GM12878 (cell line): ENCODE measurements around the gene RRP1B. TPM values are rescaled to one million over a fixed set of nuclear protein-coding genes. Genes with fewer than 3 reads are reported as not detected.

Experiments
- CBX5 ChIP-seq: sonication (generic); IDR thresholded peaks from 2 replicates; pipeline ENCODE4 v1.6.1; 2016; ENCODE audit warnings: low read depth, moderate library complexity, mild to moderate bottlenecking, inconsistent platforms
- CHD1 ChIP-seq: IDR thresholded peaks from 2 replicates; pipeline ENCODE4 v1.6.1; 2012; ENCODE audit warnings: low read depth, low read length, improper control_type of control experiment
- DPF2 ChIP-seq: fragments of 450-650 bp; IDR thresholded peaks from 2 replicates; pipeline ENCODE4 v1.6.1; 2017; ENCODE audit warnings: mild to moderate bottlenecking
- KAT2A ChIP-seq: conservative IDR thresholded peaks from 2 replicates; pipeline ENCODE4 v1.6.1; 2011; ENCODE audit warnings: low read depth, low read length; ENCODE audit not compliant: control insufficient read depth
- NBN ChIP-seq: fragments of 450-650 bp; IDR thresholded peaks from 2 replicates; pipeline ENCODE4 v1.6.1; 2016
- RAD21 ChIP-seq: IDR thresholded peaks from 2 replicates; pipeline ENCODE4 v1.6.1; 2011; ENCODE audit warnings: mild to moderate bottlenecking, low read depth, low read length, moderate library complexity; ENCODE audit not compliant: insufficient read depth
- RAD51 ChIP-seq: fragments of 450-650 bp; IDR thresholded peaks from 2 replicates; pipeline ENCODE4 v1.6.1; 2016; ENCODE audit warnings: moderate library complexity, mild to moderate bottlenecking, inconsistent platforms
- polyA plus RNA-seq, 11 experiments: library from polyadenylated mRNA; depleted of rRNA in 4 of 11; unstranded in 6 of 11; stranded (reverse) in 5 of 11; fragments of >200 nt; fragmentation: Nextera tagmentation in 4 of 11; fragmentation: Illumina TruSeq in 1 of 11; extraction: Ambion mirVana in 4 of 11; extraction: Trizol in 1 of 11; gene quantifications; 1 replicate in 1 of 11; 2 replicates in 10 of 11; pipeline versions ENCODE4 v1.2.1 to v1.2.3, GENCODE V29; 2011 to 2016; ENCODE audit warnings: inconsistent platforms in 2 of 11, missing spikeins in 2 of 11, low read depth in 1 of 11
- total RNA-seq, 4 experiments: library from RNA; depleted of rRNA in 3 of 4; stranded (reverse); fragments of >200 nt in 3 of 4; fragmentation: Illumina TruSeq in 1 of 4; extraction: Trizol in 1 of 4; gene quantifications; 2 replicates each; pipeline versions ENCODE4 v1.2.1 to v1.2.3, GENCODE V29; 2013 to 2021
- TF ChIP-seq, protein P1 (sequence below): fragments of 450-650 bp; IDR thresholded peaks from 2 replicates; pipeline ENCODE4 v1.6.1; 2017; ENCODE audit warnings: mild to moderate bottlenecking, moderate library complexity
- TF ChIP-seq, protein P2 (sequence below): fragments of 450-650 bp; formaldehyde crosslinking; IDR thresholded peaks from 2 replicates; pipeline ENCODE4 v1.4.0; 2022; ENCODE audit warnings: mild to moderate bottlenecking, moderate library complexity

RRP1B gene
- total and polyA plus RNA-seq, 10 of the 15 experiments (the other 5 are each of a cell fraction or from before 2014, with no cell fraction given): 8.1 to 57.4 (median 38.1) TPM

DNA sequence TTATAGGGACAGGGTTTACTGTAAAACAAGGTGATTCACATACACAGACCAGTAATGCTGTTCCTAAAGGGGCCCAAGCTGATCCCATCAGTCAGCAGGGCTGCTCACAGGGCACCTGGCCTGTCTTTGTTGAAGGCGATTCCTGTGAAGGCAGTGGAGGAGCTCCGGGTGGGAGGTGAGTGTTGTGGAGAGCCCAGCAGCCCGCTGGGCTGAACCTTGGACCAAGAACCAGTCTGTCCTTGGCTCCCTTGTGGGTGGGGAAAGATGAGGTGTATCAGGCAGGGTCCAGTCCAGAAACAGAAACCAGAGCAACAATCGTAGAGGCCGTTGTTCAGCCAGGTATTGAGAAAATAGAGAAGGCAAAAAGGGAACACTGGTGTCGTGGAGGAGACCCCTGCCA is 72.1 kb downstream of the RRP1B start (continued):
- TF ChIP-seq, protein P1, sequence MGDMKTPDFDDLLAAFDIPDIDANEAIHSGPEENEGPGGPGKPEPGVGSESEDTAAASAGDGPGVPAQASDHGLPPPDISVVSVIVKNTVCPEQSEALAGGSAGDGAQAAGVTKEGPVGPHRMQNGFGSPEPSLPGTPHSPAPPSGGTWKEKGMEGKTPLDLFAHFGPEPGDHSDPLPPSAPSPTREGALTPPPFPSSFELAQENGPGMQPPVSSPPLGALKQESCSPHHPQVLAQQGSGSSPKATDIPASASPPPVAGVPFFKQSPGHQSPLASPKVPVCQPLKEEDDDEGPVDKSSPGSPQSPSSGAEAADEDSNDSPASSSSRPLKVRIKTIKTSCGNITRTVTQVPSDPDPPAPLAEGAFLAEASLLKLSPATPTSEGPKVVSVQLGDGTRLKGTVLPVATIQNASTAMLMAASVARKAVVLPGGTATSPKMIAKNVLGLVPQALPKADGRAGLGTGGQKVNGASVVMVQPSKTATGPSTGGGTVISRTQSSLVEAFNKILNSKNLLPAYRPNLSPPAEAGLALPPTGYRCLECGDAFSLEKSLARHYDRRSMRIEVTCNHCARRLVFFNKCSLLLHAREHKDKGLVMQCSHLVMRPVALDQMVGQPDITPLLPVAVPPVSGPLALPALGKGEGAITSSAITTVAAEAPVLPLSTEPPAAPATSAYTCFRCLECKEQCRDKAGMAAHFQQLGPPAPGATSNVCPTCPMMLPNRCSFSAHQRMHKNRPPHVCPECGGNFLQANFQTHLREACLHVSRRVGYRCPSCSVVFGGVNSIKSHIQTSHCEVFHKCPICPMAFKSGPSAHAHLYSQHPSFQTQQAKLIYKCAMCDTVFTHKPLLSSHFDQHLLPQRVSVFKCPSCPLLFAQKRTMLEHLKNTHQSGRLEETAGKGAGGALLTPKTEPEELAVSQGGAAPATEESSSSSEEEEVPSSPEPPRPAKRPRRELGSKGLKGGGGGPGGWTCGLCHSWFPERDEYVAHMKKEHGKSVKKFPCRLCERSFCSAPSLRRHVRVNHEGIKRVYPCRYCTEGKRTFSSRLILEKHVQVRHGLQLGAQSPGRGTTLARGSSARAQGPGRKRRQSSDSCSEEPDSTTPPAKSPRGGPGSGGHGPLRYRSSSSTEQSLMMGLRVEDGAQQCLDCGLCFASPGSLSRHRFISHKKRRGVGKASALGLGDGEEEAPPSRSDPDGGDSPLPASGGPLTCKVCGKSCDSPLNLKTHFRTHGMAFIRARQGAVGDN: no peak
- no peak for TF ChIP-seq NBN
- no peak for TF ChIP-seq RAD51
- no peak for TF ChIP-seq CBX5
- no peak for TF ChIP-seq CHD1
- TF ChIP-seq, protein P2, sequence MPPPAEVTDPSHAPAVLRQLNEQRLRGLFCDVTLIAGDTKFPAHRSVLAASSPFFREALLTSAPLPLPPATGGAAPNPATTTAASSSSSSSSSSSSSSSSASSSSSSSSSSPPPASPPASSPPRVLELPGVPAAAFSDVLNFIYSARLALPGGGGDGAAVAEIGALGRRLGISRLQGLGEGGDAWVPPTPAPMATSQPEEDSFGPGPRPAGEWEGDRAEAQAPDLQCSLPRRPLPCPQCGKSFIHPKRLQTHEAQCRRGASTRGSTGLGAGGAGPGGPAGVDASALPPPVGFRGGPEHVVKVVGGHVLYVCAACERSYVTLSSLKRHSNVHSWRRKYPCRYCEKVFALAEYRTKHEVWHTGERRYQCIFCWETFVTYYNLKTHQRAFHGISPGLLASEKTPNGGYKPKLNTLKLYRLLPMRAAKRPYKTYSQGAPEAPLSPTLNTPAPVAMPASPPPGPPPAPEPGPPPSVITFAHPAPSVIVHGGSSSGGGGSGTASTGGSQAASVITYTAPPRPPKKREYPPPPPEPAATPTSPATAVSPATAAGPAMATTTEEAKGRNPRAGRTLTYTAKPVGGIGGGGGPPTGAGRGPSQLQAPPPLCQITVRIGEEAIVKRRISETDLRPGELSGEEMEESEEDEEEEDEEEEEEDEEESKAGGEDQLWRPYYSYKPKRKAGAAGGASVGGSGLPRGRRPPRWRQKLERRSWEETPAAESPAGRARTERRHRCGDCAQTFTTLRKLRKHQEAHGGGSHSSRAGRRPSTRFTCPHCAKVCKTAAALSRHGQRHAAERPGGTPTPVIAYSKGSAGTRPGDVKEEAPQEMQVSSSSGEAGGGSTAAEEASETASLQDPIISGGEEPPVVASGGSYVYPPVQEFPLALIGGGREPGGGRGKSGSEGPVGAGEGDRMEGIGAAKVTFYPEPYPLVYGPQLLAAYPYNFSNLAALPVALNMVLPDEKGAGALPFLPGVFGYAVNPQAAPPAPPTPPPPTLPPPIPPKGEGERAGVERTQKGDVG: no peak
- TF ChIP-seq DPF2: no peak
- no peak for TF ChIP-seq RAD21
- TF ChIP-seq KAT2A: no peak
